Activated naive CD4-positive, alpha-beta T cell (primary cell): ENCODE data around the gene CORO7.
"Not testable (repeated sequence)": the region's sequence is repeated elsewhere in the genome, so short reads cannot be mapped to it uniquely, and the experiment has no call there.

Experiments
- DNase-seq, 4 experiments: peaks; one replicate each; lab custom pipeline; 2025; lab: John Stamatoyannopoulos, UW

CORO7 gene

DNA sequence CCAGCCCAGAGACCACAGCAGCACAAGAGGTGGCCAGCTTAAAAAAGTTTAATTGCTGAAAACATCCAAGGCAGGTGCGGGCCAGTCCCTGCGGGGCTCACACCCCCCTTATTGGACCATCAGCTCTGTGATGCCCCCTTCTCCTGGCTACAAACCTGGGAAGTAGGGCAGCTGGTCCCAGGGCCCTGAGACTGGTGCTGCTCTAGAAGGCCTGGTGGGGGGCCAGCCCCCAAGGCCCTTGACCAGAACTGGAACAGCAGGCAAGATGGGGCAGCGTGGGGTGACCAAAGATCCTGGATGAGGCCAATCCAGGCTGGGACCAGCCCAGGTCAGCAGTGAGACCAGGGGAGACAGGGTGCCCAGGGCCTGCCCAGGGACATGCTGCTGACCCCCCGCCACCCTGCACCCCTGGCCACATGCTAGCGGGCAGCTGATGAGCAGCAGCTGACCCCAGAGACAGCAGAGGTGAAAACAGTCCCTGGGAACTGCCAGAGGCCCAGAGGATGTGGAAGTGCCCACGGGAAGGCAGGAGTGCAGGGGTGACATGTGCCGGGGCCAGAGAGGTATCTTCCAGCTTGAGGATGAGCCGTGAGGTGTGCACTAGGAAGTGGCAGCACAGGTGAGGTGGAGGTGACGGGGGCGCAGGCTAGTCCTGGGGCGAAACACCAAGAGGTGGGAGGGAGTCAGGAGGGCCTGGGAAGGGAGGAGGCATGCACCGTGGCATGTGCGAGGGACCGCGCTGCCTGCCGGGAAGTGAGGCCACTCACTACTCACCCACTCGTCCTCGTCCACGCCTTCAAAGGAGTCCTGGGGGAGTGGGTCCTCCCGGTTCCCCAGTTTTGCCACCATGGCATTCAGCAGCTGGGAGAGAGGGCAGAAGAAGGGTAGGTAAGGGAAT lies 61.6 kb downstream of the CORO7 start:
- no peak for DNase-seq

DNA sequence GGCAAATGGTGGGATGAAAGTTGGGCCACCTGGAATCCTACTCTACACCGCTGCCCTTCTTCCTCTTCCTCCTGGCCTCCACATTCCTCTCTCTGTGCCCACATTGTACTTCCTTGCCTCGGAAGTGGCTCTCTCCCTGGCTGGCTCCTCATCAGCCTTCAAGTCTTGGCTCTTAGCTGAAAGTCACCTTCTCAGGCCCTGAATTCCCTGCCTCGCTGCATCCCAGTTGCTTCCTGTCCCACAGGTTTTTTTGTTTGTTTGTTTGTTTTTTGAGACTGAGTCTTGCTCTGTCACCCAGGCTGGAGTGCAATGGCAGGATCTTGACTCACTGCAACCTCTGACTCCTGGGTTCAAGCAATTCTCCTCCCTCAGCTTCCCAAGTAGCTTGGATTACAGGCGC lies 62.7 kb downstream of the CORO7 start:
- no peak for DNase-seq

DNA sequence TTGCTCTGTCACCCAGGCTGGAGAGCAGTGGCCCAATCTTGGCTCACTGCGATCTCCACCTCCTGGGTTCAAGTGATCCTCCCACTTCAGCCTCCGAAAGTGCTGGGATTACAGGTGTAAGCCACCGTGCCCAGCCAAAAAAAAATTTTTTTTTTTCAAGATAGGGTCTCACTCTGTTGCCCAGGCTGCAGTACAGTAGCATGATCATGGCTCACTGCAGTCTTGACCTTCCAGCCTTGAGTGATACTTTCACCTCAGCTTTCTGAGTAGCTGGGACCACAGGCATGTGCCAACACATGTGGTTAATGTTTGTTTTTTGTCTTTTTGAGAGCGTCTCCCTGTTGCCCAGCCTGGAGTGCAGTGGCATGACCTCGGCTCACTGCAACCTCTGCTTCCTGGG lies 63.6 kb downstream of the CORO7 start:
- DNase-seq, result no peak

DNA sequence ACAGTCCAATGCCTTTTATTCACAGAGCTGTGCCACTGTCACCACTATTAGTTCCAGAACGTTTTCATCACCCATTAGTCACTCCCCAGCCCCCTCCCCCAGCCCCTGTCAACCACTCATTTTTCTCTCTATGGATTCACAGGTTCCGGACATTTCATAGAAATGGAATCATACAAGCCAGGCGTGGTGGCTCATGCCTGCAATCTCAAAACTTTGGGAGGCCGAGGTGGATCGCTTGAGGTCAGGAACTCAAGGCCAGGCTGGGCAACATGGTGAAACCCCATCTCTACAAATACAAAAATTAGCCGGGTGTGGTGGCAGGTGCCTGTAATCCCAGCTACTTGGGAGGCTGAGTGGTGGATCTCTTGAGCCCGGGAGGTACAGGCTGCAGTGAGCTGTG lies 64.5 kb downstream of the CORO7 start:
- DNase-seq, result no peak

DNA sequence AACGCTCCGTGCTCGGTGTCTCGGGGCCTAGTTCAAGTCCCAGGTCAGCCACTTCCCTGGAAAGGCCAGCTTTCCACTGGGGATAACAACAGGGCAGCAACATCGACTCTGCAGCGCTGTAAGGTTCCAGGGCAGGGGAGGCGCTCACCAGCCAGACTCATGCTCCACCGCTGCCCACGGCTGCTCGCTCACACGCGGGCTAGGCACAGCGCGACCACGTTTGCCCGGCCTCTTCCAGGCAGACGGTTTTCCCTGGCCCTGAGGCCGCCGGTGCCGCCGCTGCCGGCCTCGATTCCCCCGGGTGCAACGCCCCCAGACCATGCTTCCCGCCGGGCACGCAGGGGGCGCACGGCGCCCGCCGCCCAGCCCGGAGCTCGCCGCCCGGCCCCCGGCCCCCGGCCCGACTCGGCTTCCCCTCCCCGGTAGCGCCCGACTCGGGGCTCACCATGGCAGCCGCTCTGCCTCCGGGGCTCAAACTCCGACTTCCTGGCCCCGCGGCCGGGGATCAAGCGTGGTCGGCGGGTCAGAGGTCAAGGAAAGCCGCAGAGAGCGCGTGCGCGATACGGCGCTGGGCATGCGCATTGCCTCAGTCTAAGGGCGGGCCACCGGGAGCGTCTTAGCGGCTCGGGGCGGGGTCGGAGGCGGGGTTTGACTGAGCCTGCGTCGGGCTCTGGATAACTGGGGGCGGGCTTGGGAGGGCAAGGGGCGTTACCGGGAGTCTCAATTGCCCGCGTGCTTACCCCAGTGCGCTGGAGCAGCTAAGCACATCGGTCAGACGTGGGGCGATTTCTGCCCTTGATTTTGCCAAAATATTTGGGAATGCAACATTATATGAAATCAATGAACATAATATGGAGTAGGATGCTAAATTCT lies 65.4 kb downstream of the CORO7 start, which contains the start of gene PAM16:
Gene PAM16, minus strand, starts transcription at position 535 of the 873 bp plus-strand sequence. Its CDS starts 87 bp downstream, at position 448.
- DNase-seq, result peak; percentile 95 to 98 (median 97)

DNA sequence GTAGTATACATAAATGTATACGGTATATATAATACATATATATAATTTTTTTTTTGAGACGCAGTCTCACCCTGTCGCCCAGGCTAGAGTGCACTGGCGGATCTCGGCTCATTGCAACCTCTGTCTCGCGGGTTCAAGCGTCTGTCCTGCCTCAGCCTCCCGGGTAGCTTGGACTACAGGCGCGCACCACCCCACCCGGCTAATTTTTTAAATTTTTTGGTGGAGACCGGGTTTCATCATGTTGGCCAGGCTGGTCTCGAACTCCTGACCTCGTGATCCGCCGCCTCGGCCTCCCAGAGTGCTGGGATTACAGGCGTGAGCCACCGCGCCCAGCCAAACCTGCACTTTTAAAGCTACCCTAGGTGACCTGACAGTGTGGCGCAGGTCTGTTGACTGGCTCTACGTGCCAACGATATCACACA lies 66.0 kb downstream of the CORO7 start:
- DNase-seq, result no peak

DNA sequence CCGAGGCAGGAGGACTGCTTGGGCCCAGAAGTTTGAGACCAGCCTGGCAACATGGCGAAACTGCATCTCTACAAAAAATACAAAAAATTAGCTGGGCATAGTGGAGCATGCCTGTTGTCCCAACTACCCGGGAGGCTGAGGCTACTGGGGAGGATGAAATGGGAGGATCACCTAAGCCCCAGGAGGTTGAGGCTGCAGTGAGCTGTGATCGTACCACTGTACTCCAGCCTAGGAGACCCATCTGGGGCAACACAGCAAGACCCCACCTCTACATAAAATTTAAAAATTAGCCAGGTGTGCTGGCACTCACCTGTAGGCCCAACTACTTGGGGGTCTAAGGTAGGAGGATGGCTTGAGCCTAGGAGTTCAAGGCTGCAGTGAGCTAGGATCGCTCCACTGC lies 67.1 kb downstream of the CORO7 start:
- DNase-seq, result no peak

DNA sequence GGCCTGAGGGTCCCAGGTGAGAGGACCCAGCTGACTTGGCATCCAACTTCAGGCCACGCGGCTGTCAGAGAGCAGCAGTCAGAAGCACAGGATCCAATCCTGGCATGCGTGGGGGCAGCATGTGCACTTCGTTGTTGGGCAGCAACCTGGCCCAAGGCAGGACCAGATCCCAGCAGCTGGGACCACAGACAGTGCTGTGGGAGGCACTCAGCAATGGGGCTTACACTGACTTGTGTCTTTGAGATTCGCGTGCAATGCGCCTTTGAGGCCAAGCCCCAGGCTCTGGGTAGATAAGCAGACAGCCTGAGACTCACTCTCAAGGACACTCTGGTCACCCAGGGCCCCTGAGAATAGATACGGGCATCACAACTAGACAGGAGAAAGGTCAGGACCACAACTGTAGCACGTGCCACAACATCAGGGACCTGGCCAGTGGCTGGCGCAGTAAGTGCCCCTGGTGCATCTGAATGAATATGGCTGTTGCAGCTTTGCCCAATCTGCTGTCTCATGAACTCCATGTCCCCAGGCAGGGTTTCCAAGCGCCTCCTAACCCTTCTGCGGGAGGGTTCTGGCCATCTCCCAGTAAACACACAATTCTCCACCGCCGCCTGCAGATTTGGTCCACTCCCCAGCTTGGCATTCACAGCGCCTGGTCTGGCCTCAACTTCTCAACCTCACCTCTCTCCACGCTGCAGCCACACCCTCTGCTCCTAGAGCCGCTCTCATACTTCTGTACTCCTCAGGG lies 68.5 kb downstream of the CORO7 start:
- no peak for DNase-seq

DNA sequence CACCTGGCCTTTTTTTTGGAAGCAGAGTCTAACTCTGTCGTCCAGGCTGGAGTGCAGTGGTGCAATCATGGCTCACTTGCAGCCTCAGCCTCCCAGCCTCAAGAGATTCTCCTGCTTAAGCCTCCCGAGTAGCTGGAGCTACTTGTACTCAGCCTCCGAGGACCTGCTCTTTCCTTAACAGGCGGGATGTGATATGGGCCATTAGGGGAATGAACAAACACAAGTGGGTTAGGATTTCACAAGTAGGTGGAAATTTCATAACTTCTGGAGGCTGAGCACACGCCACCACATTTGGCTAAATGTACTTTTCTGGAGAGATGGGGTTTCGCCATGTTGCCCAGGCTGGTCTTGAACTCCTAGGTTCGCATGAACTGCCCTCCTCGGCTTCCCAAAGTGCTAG lies 69.4 kb downstream of the CORO7 start:
- no peak for DNase-seq

DNA sequence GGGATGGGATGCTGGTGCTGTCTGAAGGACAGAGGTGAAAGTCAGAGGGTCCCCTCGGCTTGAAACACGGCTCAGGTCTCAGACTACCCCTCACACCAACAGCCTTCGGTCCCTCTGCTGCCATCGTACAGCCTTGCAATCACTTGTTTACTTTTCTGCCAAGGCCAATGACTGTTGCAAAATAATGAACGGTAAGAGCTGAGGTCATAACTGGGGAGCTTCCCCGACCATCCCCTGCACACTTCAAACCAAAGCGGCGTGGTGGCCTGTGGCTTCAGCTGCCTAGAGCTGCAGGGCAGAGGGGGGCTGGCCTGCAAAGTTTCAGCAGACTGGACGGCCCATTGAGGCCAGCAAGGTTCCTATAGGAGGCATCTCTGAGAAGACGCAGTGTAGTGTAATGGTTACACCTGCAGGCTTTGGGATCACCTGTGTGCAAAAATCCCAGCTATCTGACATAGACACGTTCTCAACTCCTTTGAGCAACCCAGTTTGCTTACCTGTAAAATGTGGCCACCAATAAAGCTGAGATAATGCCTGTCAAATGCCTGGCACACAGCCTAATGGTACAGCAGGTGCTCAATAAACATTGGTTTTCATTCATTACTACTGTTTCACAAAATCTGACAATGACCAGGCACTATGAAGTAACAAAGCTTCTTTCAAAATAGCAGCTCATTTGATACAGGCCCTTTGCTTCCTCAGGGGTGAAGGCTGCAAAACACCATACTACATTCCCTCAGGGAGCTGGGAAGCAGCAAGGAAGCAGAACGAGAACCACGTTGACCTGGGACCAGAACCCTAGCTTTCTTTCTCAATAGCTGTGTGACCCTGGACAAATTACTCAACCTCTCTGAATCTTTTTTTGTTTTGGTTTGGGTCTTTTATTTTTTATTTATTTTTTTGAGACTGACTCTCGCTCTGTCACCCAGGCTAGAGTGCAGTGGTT lies 70.3 kb downstream of the CORO7 start:
- no peak for DNase-seq

DNA sequence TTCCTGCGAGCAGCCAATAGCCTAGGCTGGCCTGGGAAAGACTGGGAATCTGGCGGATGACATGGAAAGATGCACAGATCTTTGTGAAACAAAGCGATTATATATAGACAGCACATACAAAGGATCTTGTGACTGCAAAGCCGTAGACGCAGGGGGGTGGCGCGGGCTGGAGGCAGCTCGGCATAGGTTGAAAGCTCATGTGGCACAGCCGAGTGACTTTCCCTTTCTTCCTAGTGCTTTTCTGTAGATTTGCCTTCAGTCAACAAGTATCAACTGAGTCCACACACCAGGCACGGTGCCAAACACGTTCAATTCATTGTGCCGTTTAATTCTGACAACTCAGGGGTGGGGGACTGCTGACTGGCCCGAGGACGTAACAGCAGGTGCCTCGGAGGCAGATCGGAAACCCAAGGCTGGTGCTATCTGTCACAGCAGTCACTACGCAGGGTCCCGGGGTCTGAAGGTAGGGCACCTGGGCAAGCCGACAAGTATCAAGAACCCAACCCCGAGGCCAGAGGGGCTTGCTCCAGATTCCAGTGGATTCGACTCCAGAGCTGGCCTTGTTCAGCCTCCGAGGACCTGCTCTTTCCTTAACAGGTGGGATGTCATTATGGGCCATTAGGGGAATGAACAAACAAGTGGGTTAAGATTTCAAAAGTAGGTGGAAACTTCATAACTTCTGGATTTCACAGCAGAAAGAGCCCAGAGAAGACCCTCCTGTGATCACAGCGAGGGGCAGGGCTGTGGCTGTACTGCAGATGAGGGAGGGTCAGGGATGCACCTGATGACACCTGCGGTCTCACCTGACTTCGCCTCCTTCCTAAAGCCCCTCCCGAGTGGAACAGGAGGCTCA lies 71.2 kb downstream of the CORO7 start:
- no peak for DNase-seq

DNA sequence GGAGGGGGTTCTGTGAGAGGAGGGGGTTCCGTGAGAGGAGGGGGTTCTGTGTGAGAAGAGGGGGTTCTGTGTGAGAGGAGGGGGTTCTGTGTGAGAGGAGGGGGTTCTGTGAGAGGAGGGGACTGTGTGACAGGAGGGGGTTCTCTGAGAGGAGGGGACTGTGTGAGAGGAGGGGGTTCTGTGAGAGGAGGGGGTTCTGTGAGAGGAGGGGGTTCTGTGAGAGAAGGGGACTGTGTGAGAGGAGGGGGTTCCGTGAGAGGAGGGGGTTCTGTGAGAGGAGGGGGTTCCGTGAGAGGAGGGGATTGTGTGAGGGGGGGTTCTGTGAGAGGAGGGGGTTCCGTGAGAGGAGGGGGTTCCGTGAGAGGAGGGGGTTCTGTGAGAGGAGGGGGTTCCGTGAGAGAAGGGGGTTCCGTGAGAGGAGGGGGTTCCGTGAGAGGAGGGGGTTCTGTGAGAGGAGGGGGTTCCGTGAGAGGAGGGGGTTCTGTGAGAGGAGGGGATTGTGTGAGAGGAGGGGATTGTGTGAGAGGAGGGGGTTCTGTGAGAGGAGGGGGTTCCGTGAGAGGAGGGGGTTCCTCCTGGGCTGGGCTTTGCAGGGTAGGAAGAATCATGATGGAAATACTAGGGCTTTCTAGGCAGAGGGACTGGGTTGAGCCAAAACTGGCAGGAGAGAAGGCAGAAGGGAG lies 72.0 kb downstream of the CORO7 start:
- DNase-seq, result not testable (repeated sequence)

DNA sequence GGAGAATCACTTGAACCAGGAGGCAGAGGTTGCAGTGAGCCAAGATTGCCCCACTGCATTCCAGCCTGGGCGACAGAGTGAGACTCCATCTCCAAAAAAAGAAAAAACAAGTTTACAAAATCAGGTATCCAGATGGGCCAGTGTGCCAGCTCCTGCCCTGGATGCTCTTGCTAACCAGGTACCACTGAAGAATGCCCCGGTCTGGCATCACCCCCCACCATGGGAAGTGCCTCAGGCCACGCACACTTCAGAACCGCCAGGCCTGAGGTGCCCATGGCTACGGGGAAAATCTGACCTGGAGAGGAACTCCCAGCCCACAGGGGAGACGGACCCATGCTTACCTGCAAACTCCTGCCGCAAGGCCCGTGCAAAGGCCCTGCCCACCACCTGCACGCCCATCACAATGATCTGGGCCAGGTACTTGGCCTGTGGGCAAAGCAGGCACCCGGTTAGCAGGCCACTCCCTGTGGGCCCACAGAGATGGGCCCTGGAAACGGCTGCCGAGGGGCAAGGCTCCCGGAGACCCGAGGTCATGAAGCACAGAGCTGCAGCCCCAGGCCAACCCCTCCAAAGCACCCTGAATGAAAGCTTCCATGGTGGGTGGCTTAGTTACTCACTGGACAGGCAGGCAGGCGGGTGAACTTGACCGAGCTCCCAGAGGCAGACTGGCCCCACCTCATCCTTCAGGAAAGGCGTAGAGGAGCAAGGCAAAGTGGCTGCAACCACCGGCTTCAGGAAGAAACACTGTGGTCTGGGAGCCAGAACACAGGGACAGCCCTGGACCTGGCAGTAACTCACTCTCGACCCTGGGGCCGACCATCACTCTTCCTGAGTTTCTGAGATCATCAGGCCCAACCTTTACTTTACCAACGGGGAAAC lies 73.3 kb downstream of the CORO7 start:
- no peak for DNase-seq

DNA sequence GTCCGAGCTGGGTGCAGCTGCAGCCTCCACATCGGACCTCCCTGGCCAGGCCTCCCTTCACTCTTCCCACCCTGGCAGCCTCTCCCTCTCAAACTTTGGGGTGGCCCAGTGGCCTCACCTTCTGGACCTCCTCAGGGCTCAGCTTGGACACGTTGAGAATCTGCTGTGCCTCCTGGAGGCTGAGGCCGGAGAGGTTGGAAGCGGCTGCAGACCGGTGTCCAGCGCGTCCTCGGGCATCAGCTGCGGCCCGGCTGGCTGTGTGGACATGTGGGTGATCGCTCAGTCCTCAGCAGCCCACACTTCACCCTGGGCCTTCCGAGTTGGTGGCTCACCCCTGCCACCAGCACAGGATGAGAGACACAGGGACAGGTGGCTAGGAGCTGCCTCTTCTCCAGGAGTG lies 75.1 kb downstream of the CORO7 start:
- no peak for DNase-seq

DNA sequence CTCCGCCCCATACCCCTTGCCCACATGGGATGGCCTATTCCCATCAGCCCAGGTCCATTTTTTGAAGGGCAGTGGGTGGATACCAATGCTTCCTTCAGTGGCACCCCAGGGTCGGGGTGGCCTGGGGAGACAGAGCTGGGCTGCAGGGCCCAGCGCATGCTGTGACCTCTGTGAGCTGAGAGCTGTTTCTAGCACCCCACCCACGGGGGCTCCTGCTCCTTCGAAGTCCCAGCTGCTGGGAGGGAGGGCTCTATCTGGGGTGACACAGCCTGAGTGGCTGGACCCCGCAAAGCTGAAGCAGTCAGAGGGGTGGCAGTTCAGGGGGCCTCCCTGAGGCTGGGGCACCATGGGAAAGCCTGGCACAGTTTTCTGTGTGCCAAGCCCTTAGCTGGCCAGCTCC lies 76.0 kb downstream of the CORO7 start:
- DNase-seq, result no peak

DNA sequence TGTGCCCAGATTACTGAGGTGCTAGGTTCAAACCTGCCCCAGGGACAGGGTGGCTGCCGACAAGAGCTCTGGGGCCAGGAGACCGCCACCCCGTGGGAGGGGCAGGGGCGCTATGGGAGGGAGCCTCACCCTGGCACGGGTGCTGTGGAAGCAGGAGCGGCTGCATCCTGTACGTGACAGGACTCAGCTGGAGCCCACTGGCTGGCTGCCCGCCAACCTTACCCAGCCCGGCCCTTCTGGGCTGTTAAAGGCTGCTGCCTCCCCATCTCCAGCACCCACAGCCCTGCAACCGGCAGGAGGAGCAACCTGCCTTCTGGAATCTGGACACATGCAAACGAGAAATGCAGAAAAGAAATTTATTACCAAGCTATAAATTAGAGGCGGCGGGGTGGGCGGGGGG lies 76.5 kb downstream of the CORO7 start:
- no peak for DNase-seq

DNA sequence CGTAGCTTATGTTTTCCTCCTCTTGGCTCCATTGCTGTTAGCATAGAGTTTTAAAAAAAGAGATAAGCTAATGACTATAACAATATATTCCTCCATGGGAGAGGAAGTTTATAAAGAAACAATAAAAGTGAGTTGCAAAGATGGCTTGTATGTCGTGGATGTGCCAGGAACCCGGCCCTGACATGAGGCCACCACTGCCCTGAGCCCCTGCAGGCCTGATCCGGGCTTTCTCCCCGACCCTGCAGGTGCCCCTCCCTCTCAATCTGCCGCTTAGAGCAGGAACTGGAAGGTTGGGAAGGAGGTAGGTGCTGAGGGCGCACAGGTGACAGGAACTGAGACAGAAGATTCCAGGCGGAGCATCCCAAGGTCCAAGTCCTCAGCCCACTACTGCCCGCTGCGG lies 76.9 kb downstream of the CORO7 start:
- no peak for DNase-seq

DNA sequence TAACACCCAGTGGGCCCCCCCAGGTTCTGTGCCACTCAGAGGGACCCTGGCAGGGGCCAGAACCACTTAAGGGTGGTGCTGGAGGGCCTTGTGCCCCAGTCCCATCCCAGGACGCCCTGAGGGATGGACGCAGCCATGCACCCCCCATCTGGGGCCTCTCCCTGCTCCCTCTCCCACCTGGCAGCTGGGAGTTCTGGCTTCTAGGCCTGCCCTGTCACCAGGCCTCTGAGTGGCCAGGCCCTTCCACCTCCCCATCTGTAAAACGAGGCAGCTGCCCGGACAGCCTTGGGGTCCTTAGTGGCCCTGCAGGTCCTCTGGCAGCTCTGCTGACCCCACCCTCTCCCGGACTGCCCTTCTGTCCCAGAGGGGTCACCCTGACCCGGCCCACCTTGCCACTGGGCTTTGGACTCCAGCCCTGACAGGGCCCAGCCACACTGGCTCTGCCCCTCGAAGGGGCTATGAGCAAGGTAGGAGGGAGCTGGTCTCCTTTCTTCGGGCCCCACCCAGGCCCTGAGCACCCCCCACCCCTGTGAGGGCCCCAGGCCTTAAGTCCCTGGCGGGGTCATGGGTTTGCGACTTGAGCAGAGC lies 77.6 kb downstream of the CORO7 start:
- DNase-seq, result no peak
